Jurkat, Clone E6-1 (cell line): ENCODE results near the gene BCL11A. TPM values are rescaled to one million over a fixed set of nuclear protein-coding genes. Genes with fewer than 3 reads are reported as not detected.

Experiments used
- DNase-seq: peaks from one replicate; pipeline ENCODE4 v3.0.0-alpha.2; 2011; ENCODE audit warnings: low read depth, low spot score
- H3K4me3 ChIP-seq: 2 replicates; pipeline ENCODE4 v1.5.1; 2011; ENCODE audit warnings: mild to moderate bottlenecking, low read length, control low read depth, moderate library complexity
- polyA plus RNA-seq: library from polyadenylated mRNA; unstranded; fragments of >200 nt; gene quantifications from one replicate; pipeline ENCODE4 v1.2.1, GENCODE V29; 2012; ENCODE audit warnings: missing spikeins; ENCODE audit not compliant: insufficient read length, insufficient read depth

Gene BCL11A
- 21.1 TPM for polyA plus RNA-seq

GRCh38 chr2:60553495-60554073 lies at the start of gene BCL11A:
TSS of gene BCL11A (minus strand) at chr2:60553654. CDS start at chr2:60553270, 384 bp downstream.
- H3K4me3 ChIP-seq = peak within 1 kb of the TSS; percentile 87
- DNase-seq = peak; percentile 90

GRCh38 chr2:60602828-60603532 lies 49.5 kb upstream of the BCL11A start:
- no peak overlapping the region for H3K4me3 ChIP-seq
- no peak for DNase-seq

- H3K4me3 ChIP-seq = no peak overlapping the region
- no peak for DNase-seq
These were observed 48.9 kb upstream of the BCL11A start for GRCh38 chr2:60602388-60602787.

GRCh38 chr2:60598271-60598670 lies 44.8 kb upstream of the BCL11A start:
- no peak for DNase-seq
- no peak overlapping the region for H3K4me3 ChIP-seq

- DNase-seq = no peak
- H3K4me3 ChIP-seq = no peak overlapping the region
These were observed 43.9 kb upstream of the BCL11A start for GRCh38 chr2:60597346-60597745.

- H3K4me3 ChIP-seq = no peak overlapping the region
- DNase-seq = no peak
These were observed 43.0 kb upstream of the BCL11A start for GRCh38 chr2:60596411-60596810.

- H3K4me3 ChIP-seq = no peak overlapping the region
- no peak for DNase-seq
These were observed 42.5 kb upstream of the BCL11A start for GRCh38 chr2:60595953-60596352.

GRCh38 chr2:60589104-60589503 lies 35.6 kb upstream of the BCL11A start:
- no peak overlapping the region for H3K4me3 ChIP-seq
- DNase-seq = no peak

- H3K4me3 ChIP-seq = no peak overlapping the region
- no peak for DNase-seq
These were observed 32.6 kb upstream of the BCL11A start for GRCh38 chr2:60586081-60586480.

- no peak for DNase-seq
- no peak overlapping the region for H3K4me3 ChIP-seq
These were observed 31.8 kb upstream of the BCL11A start for GRCh38 chr2:60585276-60585675.

- no peak overlapping the region for H3K4me3 ChIP-seq
- no peak for DNase-seq
These were observed 30.1 kb upstream of the BCL11A start for GRCh38 chr2:60583604-60584003.

- peak overlapping the region; percentile 23 for H3K4me3 ChIP-seq
- DNase-seq = peak; percentile 30
These were observed 28.2 kb upstream of the BCL11A start for GRCh38 chr2:60581433-60582282.

GRCh38 chr2:60577682-60578283 lies 24.3 kb upstream of the BCL11A start:
- no peak overlapping the region for H3K4me3 ChIP-seq
- no peak for DNase-seq

- DNase-seq = no peak
- no peak overlapping the region for H3K4me3 ChIP-seq
These were observed 19.8 kb upstream of the BCL11A start for GRCh38 chr2:60573251-60573650.

GRCh38 chr2:60570251-60570650 lies 16.8 kb upstream of the BCL11A start:
- DNase-seq = no peak
- no peak overlapping the region for H3K4me3 ChIP-seq

GRCh38 chr2:60569680-60570111 lies 16.2 kb upstream of the BCL11A start:
- H3K4me3 ChIP-seq = peak overlapping the region; percentile 21
- no peak for DNase-seq

GRCh38 chr2:60567919-60568768 lies 14.7 kb upstream of the BCL11A start:
- no peak overlapping the region for H3K4me3 ChIP-seq
- no peak for DNase-seq

- DNase-seq = no peak
- H3K4me3 ChIP-seq = no peak overlapping the region
These were observed 13.6 kb upstream of the BCL11A start for GRCh38 chr2:60567096-60567495.

- H3K4me3 ChIP-seq = no peak overlapping the region
- no peak for DNase-seq
These were observed 12.0 kb upstream of the BCL11A start for GRCh38 chr2:60565472-60565871.
